Measurements from ENCODE around the gene DENND2C. TPM values are rescaled to one million over a fixed set of nuclear protein-coding genes. Genes with fewer than 3 reads are reported as not detected.

DENND2C gene
- total RNA-seq, 1 donor from 2014 or later = 3.2 TPM

GRCh38 chr1:114610546-114611245, 59.2 kb downstream of the DENND2C start:
- peak overlapping the region; percentile 92 for H3K27ac Mint-ChIP-seq (ENCODE audit: unreplicated experiment)
- H3K4me1 Mint-ChIP-seq (ENCODE audit: low read depth, unreplicated experiment) = peaks cover 7% of the 10 kb centered on the region
- Histone ChIP-seq H3K27ac (ENCODE audit: low read depth, low read length) (no peak overlapping the region), H3K9me3 (ENCODE audit: insufficient read depth, low read depth, low read length) (no peaks in the 10 kb centered on the region), H3K9ac (ENCODE audit: low read length) (no peak overlapping the region), H3K79me2 (ENCODE audit: insufficient read depth, low read length) (no peaks in the 10 kb centered on the region), H3K4me1 (ENCODE audit: insufficient read depth, low read length) (no peaks in the 10 kb centered on the region), H3K4me3 (ENCODE audit: insufficient read depth, low read depth, low read length) (no peak overlapping the region), H3K4me2 (ENCODE audit: low read length) (no peak overlapping the region), H3K27me3 (ENCODE audit: insufficient read depth, low read length) (no peaks in the 10 kb centered on the region), H3K36me3 (ENCODE audit: insufficient read depth, low read length) (no peaks in the 10 kb centered on the region), H2AFZ (ENCODE audit: low read depth, low read length) (no peak overlapping the region), H4K20me1 (ENCODE audit: insufficient read depth, low read length) (no peaks in the 10 kb centered on the region)
- peak; percentile 45 for DNase-seq (ENCODE audit: low read depth)
- H3K9me3 Mint-ChIP-seq (ENCODE audit: unreplicated experiment) = no peaks in the 10 kb centered on the region
- no peak for FAIRE-seq
- TF ChIP-seq EZH2 (IDR thresholded peaks at IDR 0.05; ENCODE audit: insufficient read depth, low read length) (no peak), CTCF (IDR thresholded peaks at IDR 0.05; ENCODE audit: insufficient read depth, low read depth, low read length) (no peak)
- no peak overlapping the region for H3K4me3 Mint-ChIP-seq (ENCODE audit: unreplicated experiment)
- H3K27me3 Mint-ChIP-seq (ENCODE audit: low read depth, unreplicated experiment) = no peaks in the 10 kb centered on the region
- H3K36me3 Mint-ChIP-seq (ENCODE audit: low read depth, unreplicated experiment) = no peaks in the 10 kb centered on the region

- Histone ChIP-seq H3K4me3 (ENCODE audit: insufficient read depth, low read depth, low read length) (no peak overlapping the region), H3K27ac (ENCODE audit: low read depth, low read length) (no peak overlapping the region), H3K27me3 (ENCODE audit: insufficient read depth, low read length) (no peaks in the 10 kb centered on the region), H3K4me1 (ENCODE audit: insufficient read depth, low read length) (no peaks in the 10 kb centered on the region), H3K9ac (ENCODE audit: low read length) (no peak overlapping the region), H4K20me1 (ENCODE audit: insufficient read depth, low read length) (no peaks in the 10 kb centered on the region), H3K36me3 (ENCODE audit: insufficient read depth, low read length) (no peaks in the 10 kb centered on the region), H3K9me3 (ENCODE audit: insufficient read depth, low read depth, low read length) (no peaks in the 10 kb centered on the region), H2AFZ (ENCODE audit: low read depth, low read length) (no peak overlapping the region), H3K79me2 (ENCODE audit: insufficient read depth, low read length) (no peaks in the 10 kb centered on the region), H3K4me2 (ENCODE audit: low read length) (no peak overlapping the region)
- TF ChIP-seq CTCF (IDR thresholded peaks at IDR 0.05; ENCODE audit: insufficient read depth, low read depth, low read length) = no peak
- no peak for TF ChIP-seq EZH2 (IDR thresholded peaks at IDR 0.05; ENCODE audit: insufficient read depth, low read length)
- DNase-seq (ENCODE audit: low read depth) (no peak), FAIRE-seq (no peak)
- Mint-ChIP-seq H3K27ac (ENCODE audit: unreplicated experiment) (no peak overlapping the region), H3K9me3 (ENCODE audit: unreplicated experiment) (no peaks in the 10 kb centered on the region), H3K27me3 (ENCODE audit: low read depth, unreplicated experiment) (no peaks in the 10 kb centered on the region), H3K4me3 (ENCODE audit: unreplicated experiment) (no peak overlapping the region), H3K4me1 (ENCODE audit: low read depth, unreplicated experiment) (peaks cover 7% of the 10 kb centered on the region), H3K36me3 (ENCODE audit: low read depth, unreplicated experiment) (no peaks in the 10 kb centered on the region)
Observed at GRCh38 chr1:114609826-114610225, 60.0 kb downstream of the DENND2C start.

- H3K27ac ChIP-seq (ENCODE audit: low read depth, low read length) = no peak overlapping the region
- no peaks in the 10 kb centered on the region for H3K36me3 Mint-ChIP-seq (ENCODE audit: low read depth, unreplicated experiment)
Observed at GRCh38 chr1:114609026-114609425, 60.8 kb downstream of the DENND2C start.

More at GRCh38 chr1:114609026-114609425, 60.8 kb downstream of the DENND2C start:
- Histone ChIP-seq H3K9me3 (ENCODE audit: insufficient read depth, low read depth, low read length) (no peaks in the 10 kb centered on the region), H3K4me2 (ENCODE audit: low read length) (no peak overlapping the region), H3K27me3 (ENCODE audit: insufficient read depth, low read length) (no peaks in the 10 kb centered on the region), H4K20me1 (ENCODE audit: insufficient read depth, low read length) (no peaks in the 10 kb centered on the region), H2AFZ (ENCODE audit: low read depth, low read length) (no peak overlapping the region), H3K9ac (ENCODE audit: low read length) (no peak overlapping the region), H3K36me3 (ENCODE audit: insufficient read depth, low read length) (no peaks in the 10 kb centered on the region), H3K4me1 (ENCODE audit: insufficient read depth, low read length) (no peaks in the 10 kb centered on the region), H3K4me3 (ENCODE audit: insufficient read depth, low read depth, low read length) (no peak overlapping the region), H3K79me2 (ENCODE audit: insufficient read depth, low read length) (no peaks in the 10 kb centered on the region)
- Mint-ChIP-seq H3K4me3 (ENCODE audit: unreplicated experiment) (no peak overlapping the region), H3K27ac (ENCODE audit: unreplicated experiment) (no peak overlapping the region), H3K4me1 (ENCODE audit: low read depth, unreplicated experiment) (peaks cover 7% of the 10 kb centered on the region), H3K27me3 (ENCODE audit: low read depth, unreplicated experiment) (no peaks in the 10 kb centered on the region), H3K9me3 (ENCODE audit: unreplicated experiment) (no peaks in the 10 kb centered on the region)
- DNase-seq (ENCODE audit: low read depth) = no peak
- no peak for FAIRE-seq
- no peak for TF ChIP-seq CTCF (IDR thresholded peaks at IDR 0.05; ENCODE audit: insufficient read depth, low read depth, low read length)
- TF ChIP-seq EZH2 (IDR thresholded peaks at IDR 0.05; ENCODE audit: insufficient read depth, low read length) = no peak
